Skin epidermis (tissue), 12 donors: ENCODE measurements around the gene ZNF569.
A peak's percentile ranks its signal among the peaks of the same experiment; 100 is the strongest.
"Not testable (repeated sequence)": the region's sequence is repeated elsewhere in the genome, so short reads cannot be mapped to it uniquely, and the experiment has no call there.

Source experiments
- H3K27ac ChIP-seq, 21 experiments: fragments of 200-600 bp; sonication (generic) in 11 of 21; one replicate each; pipeline ENCODE4 v1.5.0; 2020; ENCODE audit warnings: mild to moderate bottlenecking in 3 of 21, inconsistent platforms in 2 of 21, moderate library complexity in 2 of 21
- H3K4me3 ChIP-seq, 7 experiments: fragments of 200-600 bp; sonication (generic) in 2 of 7; one replicate each; pipeline ENCODE4 v1.5.0; 2020; ENCODE audit warnings: inconsistent platforms in 2 of 7, mild to moderate bottlenecking in 2 of 7, moderate library complexity in 1 of 7

Gene ZNF569

DNA sequence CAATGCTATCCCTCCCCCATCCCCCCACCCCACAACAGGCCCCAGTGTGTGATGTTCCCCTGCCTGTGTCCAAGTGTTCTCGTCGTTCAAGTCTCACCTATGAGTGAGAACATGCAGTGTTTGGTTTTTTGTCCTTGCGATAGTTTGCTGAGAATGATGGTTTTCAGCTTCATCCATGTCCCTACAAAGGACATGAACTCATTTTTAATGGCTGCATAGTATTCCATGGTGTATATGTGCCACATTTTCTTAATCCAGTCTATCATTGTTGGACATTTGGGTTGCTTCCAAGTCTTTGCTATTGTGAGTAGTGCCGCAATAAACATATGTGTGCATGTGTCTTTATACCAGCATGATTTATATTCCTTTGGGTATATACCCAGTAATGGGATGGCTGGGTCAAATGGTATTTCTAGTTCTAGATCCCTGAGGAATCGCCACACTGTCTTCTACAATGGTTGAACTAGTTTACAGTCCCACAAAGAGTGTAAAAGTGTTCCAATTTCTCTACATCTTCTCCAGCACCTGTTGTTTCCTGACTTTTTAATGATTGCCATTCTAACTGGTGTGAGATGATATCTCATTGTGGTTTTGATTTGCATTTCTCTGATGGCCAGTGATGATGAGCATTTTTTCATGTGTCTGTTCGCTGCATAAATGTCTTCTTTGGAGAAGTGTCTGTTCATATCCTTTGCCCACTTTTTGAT, 61.0 kb downstream of the ZNF569 start:
- H3K27ac ChIP-seq, H3K4me3 ChIP-seq: not testable (repeated sequence)

DNA sequence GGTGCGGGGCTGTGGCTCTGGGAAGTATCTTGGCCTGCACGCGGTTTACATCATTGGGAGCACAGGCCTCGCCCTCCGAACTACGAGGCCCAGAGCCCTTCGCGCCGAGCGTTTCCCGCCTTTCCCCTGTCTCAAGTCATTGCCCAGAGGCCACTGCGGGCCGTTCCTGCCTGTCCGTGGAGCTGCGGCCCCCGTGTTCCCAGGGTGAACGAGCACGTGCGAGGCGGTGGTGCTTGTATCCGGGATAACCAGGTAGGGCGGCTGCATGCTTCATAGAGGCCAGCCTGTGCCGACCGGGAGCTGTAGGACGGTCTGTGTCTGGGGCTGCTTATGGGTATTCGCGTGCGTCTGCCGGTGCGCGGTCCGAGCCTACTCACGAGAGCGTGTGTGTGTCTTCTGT, 63.8 kb downstream of the ZNF569 start:
- H3K4me3 ChIP-seq, result no peak overlapping the region
- H3K27ac ChIP-seq, result no peak overlapping the region

DNA sequence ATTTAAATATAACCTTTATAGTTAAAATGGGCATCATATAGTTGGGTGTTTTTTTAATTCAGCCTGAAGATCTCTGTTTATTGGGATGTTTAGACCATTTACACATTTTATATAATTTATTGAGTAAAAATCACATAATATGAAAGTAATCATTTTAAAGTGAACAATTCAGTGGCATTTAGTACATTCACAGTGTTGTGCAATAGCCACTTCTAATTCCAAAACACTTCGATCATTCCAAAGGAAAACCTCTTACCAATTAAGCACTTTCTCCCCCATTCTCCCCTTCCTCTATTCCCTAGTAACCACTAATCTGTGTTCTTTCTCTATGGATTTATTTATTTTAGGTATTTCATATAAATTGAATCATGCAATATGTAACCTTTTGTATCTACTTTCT, 66.2 kb downstream of the ZNF569 start:
- Histone ChIP-seq H3K27ac (no peak overlapping the region), H3K4me3 (no peak overlapping the region)

DNA sequence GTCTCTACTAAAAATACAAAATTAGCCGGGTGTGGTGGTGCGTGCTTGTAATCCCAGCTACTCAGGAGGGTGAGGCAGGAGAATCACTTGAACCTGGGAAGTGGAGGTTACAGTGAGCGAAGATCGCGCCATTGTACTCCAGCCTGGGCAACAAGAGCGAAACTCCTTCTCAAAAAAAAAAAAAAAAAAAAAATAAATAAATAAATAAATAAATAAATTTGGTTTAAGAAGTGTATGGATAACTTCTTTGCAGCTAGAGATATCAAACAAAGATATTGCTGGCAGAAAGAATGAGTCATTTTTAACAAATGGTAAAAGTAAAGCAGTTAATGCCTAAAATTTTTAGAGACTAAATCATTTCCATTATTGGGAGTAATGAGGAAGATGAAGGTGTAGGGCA, 75.8 kb downstream of the ZNF569 start:
- not testable (repeated sequence) for H3K27ac ChIP-seq

DNA sequence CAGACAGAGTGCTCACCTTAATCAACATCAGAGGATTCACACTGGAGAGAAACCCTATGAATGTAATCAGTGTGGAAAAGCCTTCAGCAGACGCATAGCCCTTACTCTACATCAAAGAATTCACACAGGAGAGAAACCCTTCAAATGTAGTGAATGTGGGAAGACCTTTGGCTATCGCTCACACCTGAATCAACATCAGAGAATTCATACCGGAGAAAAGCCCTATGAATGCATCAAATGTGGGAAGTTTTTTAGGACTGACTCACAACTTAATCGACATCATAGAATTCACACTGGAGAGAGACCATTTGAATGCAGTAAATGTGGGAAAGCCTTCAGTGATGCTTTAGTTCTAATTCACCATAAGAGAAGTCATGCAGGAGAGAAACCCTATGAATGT, 78.0 kb downstream of the ZNF569 start:
- Histone ChIP-seq H3K4me3 (no peak overlapping the region), H3K27ac (no peak overlapping the region)

More for the DNA sequence above, 75.8 kb downstream of the ZNF569 start:
- not testable (repeated sequence) for H3K4me3 ChIP-seq

DNA sequence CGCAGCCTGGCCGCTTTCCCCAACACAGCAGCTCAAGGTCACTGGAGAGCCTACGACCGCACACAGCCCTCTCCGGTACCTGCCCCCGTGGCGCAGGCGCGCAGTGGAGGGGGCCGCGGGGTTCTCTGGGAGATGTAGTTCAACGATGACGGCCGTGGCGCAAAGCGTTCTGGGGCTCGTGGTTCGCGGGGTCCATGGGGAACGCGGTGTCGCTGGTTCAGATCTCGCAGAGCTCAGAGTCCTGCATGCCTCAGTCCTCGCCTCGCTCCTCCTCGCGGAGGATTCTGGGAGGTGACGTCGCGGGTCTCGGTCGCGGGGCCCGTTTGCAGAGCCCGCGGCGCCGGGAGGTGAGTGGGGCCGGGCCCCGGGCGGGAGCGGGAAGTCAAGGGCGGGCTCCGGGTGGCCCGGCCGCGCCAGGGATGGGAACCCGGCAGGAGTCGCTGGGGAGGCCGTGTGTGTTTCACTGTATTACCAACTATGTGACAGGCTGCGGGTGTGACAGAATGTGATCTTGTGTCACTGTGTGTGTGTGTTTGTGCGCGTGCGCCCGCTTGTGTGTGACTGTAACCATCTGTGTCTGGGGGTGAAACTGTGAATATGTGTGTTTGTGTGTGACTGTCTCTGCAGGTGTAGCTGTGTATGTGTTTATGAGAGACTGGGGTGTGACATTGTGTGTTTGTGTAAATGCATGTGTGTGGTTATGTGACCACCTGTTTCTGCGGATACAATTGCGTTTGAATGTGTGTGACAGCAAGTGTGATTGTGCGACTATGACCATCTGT, 96.2 kb downstream of the ZNF569 start, which contains the start of gene ZNF527:
ZNF527 (plus strand) TSS at position 220 of the 782 bp plus-strand sequence. CDS start 3,100 bp downstream, outside the sequence.
- H3K27ac ChIP-seq, result peak within 1 kb of the TSS in 20 of 21 experiments; percentile 54 to 89 (median 82)
- H3K4me3 ChIP-seq, result peak within 1 kb of the TSS; percentile 42 to 76 (median 57)

DNA sequence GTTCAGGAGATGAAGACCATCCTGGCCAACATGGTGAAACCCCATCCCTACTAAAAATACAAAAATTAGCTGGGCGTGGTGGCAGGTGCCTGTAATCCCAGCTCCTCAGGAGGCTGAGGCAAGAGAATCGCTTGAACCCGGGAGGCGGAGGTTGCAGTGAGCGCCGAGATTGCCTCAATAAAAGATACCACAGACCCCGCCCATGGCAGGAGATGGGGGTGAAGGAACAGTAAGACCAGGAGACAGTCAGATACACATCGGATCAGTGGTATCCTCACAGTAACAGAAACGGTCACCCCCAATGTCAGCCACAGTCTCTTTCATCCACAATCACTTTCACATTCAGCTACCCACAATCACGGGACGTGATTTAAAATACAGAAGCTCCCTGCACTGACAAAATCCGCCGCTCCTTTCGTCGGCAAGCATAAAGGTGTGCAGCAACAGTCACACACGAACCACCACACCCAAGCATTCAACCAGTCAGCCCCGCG, 96.8 kb downstream of the ZNF569 start:
- Histone ChIP-seq H3K27ac (peak overlapping the region in 20 of 21 experiments; percentile 54 to 89 (median 81)), H3K4me3 (peak overlapping the region; percentile 42 to 76 (median 57))

DNA sequence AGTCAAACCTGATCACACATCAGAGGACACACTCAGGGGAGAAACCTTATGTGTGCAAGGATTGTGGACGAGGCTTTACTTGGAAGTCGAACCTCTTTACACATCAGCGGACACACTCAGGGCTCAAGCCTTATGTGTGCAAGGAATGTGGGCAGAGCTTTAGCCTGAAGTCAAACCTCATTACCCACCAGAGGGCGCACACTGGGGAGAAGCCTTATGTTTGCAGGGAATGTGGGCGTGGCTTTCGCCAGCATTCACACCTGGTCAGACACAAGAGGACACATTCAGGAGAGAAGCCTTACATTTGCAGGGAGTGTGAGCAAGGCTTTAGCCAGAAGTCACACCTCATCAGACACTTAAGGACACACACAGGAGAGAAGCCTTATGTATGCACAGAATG, 104.5 kb downstream of the ZNF569 start:
- H3K4me3 ChIP-seq, result no peak overlapping the region
- H3K27ac ChIP-seq, result peak overlapping the region in 1 of 21 experiments; percentile 57

DNA sequence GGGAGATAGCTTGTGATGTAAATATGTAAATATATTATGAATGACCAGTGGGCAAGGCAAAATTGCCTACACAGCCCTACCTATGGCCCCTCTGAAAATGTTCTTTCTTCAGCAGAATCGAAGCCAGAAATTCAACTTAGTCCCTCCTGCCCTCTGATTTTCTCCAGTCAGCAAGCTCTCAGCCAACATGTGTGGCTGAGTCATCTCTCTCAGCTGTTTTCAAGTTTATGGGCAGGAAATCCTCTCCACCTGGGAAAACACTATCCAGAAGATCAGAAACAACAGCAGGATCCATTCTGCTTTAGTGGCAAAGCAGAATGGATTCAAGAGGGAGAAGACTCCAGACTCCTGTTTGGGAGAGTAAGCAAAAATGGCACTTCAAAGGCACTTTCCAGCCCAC, 105.2 kb downstream of the ZNF569 start:
- H3K4me3 ChIP-seq, result no peak overlapping the region
- H3K27ac ChIP-seq, result peak overlapping the region in 2 of 21 experiments; percentile 27 to 57
